Measurements from ENCODE around the gene MPRIP.

MPRIP gene

GRCh38 chr17:17032131-17032692, 10.0 kb upstream of the MPRIP start:
- DNase-seq = no peak

DNA sequence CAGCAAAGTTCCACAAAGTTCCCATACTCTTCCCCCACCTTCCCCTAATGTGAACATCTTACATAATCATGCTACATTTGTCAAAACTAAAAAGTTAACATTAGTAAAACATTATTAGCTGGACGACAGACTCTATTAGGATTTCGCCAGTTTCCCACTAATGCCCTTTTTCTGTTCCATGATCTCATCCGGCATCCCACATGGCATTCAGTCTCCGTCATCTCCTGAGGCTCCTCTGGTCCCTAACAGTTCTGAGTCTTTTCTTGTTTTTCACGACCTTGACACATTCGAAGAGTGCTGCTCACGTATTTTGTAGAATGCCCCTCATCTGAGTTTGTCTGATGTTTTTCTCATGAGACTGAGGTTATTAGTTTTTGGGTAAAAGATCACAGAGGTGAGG, 8.8 kb upstream of the MPRIP start:
- DNase-seq = no peak

GRCh38 chr17:17034026-17034425, 8.2 kb upstream of the MPRIP start:
- no peak for DNase-seq

- no peak for DNase-seq
Observed at GRCh38 chr17:17034496-17035075, 7.7 kb upstream of the MPRIP start.

DNA sequence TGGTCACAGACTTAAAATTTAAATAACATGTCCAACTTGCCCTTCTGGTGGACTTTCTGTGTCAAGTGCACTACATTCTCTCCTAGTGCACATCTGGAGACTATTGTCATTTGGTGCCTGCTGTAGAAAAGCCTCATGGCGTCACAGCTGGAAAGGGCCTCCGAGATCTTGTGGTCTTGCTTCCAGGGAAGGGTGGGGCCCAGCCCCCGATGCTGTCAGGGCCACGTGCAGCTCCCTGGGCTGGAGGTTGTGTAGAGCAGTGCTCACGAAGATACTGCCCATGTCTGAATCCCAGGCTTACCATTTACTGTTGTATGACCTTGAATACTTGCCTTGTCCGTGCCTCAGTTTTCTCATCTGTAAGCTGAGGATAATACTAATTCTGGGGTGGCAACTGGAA, 6.8 kb upstream of the MPRIP start:
- no peak for DNase-seq

- no peak for DNase-seq
Observed at GRCh38 chr17:17035920-17036523, 6.2 kb upstream of the MPRIP start.

GRCh38 chr17:17036524-17036998, 5.7 kb upstream of the MPRIP start:
- DNase-seq = no peak

- no peak for DNase-seq
Observed at GRCh38 chr17:17039911-17040310, 2.3 kb upstream of the MPRIP start.

DNA sequence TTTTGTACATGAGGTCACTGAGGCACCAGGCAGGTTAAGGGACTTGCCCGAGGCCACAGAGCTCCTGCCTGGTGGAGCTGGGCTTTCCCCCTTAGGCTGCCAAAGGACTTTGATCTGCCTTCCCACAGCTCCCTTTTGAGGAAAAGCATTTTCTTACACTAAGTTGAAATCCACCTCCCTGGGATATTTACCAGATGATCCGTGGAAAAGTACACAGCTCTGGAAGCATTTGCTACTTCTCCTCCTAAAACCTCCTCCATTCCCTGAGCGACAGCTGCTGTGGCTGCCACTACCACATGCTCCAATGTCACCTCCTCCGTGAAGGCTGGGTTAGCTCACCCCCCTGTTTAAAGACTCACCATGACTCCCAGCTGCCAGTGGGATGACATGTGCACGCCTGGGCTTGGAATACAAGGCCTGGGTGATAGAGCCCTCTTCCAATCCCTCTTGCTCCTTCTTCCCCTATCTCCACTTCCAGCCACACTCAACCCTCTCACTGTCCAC, 1.2 kb upstream of the MPRIP start:
- DNase-seq = no peak

GRCh38 chr17:17041571-17042383, 480 bp upstream of the MPRIP start:
- peak; percentile 95 for DNase-seq

- no peak for DNase-seq
Observed at GRCh38 chr17:17042851-17043460, 699 bp downstream of the MPRIP start.

- no peak for DNase-seq
Observed at GRCh38 chr17:17043461-17044271, 1.4 kb downstream of the MPRIP start.

GRCh38 chr17:17044846-17045561, 2.7 kb downstream of the MPRIP start:
- DNase-seq = no peak

GRCh38 chr17:17048106-17048505, 5.8 kb downstream of the MPRIP start:
- DNase-seq = no peak

GRCh38 chr17:17050346-17051345, 8.4 kb downstream of the MPRIP start:
- no peak for DNase-seq

- no peak for DNase-seq
Observed at GRCh38 chr17:17051380-17051779, 9.1 kb downstream of the MPRIP start.

GRCh38 chr17:17051791-17052461, 9.7 kb downstream of the MPRIP start:
- no peak for DNase-seq

- DNase-seq = no peak
Observed at GRCh38 chr17:17052462-17053221, 10.4 kb downstream of the MPRIP start.

All from NCI-H1105 (cell line).